Ectodermal cell (in vitro differentiated cells): ENCODE results near the gene CHIT1.

ENCODE experiments used
- H3K27ac ChIP-seq: 2 replicates; pipeline ENCODE4 v1.7.0; 2013; ENCODE audit warnings: mild to moderate bottlenecking, low read depth, low read length; ENCODE audit not compliant: insufficient read depth, poor library complexity, severe bottlenecking
- H3K27me3 ChIP-seq: 2 replicates; pipeline ENCODE4 v1.7.0; 2013; ENCODE audit warnings: mild to moderate bottlenecking, low read length; ENCODE audit not compliant: insufficient read depth, control insufficient read depth, poor library complexity, severe bottlenecking
- H3K36me3 ChIP-seq: one replicate; pipeline ENCODE4 v1.7.0; 2013; ENCODE audit warnings: low read length; ENCODE audit not compliant: control insufficient read depth, insufficient read depth
- H3K4me1 ChIP-seq: one replicate; pipeline ENCODE4 v1.7.0; 2013; ENCODE audit warnings: low read length; ENCODE audit not compliant: control insufficient read depth, insufficient read depth
- H3K4me3 ChIP-seq: 2 replicates; pipeline ENCODE4 v1.7.0; 2013; ENCODE audit warnings: low read depth, low read length, control low read depth; ENCODE audit not compliant: insufficient read depth
- H3K9me3 ChIP-seq: 2 replicates; pipeline ENCODE4 v1.7.0; 2013; ENCODE audit warnings: mild to moderate bottlenecking, low read length, moderate library complexity; ENCODE audit not compliant: control insufficient read depth
- WGBS, 2 experiments: methylation state at CpG; one replicate each; pipeline ENCODE4 v1.1.7; 2013; ENCODE audit warnings: missing lambda C conversion rate in 2 of 2; 5-methylcytosine and 5-hydroxymethylcytosine counted together

The CHIT1 gene

GRCh38 chr1:203273206-203273868 is 43.9 kb upstream of the CHIT1 start:
- Histone ChIP-seq H3K4me1 (peaks cover 16% of the 10 kb centered on the region), H3K36me3 (no peaks in the 10 kb centered on the region), H3K27ac (no peak overlapping the region), H3K4me3 (peak overlapping the region; percentile 19), H3K27me3 (peaks cover 20% of the 10 kb centered on the region), H3K9me3 (no peaks in the 10 kb centered on the region)
- 16 to 21% methylated on average over 32 of the region's 32 CpGs for WGBS, 2 experiments

GRCh38 chr1:203272633-203273205 is 43.2 kb upstream of the CHIT1 start:
- peak overlapping the region; percentile 19 for H3K4me3 ChIP-seq
- 33 to 36% methylated on average over 17 of the region's 17 CpGs for WGBS, 2 experiments
- H3K27ac ChIP-seq = no peak overlapping the region
- peaks cover 20% of the 10 kb centered on the region for H3K27me3 ChIP-seq
- H3K4me1 ChIP-seq = peaks cover 12% of the 10 kb centered on the region
- no peaks in the 10 kb centered on the region for H3K36me3 ChIP-seq
- no peaks in the 10 kb centered on the region for H3K9me3 ChIP-seq

- H3K4me1 ChIP-seq = peaks cover 12% of the 10 kb centered on the region
- WGBS, 2 experiments = 89 to 93% methylated on average over 6 of the region's 6 CpGs
- H3K27ac ChIP-seq = no peak overlapping the region
- no peaks in the 10 kb centered on the region for H3K36me3 ChIP-seq
- H3K4me3 ChIP-seq = no peak overlapping the region
- H3K9me3 ChIP-seq = no peaks in the 10 kb centered on the region
- H3K27me3 ChIP-seq = peaks cover 20% of the 10 kb centered on the region
These were observed 42.6 kb upstream of the CHIT1 start for GRCh38 chr1:203271962-203272632.

- Histone ChIP-seq H3K36me3 (no peaks in the 10 kb centered on the region), H3K4me1 (peaks cover 12% of the 10 kb centered on the region), H3K27ac (no peak overlapping the region), H3K4me3 (no peak overlapping the region), H3K9me3 (no peaks in the 10 kb centered on the region), H3K27me3 (peaks cover 20% of the 10 kb centered on the region)
- WGBS, 2 experiments = 48 to 57% methylated on average over 8 of the region's 8 CpGs
These were observed 41.7 kb upstream of the CHIT1 start for GRCh38 chr1:203271018-203271743.

GRCh38 chr1:203270448-203270847 is 41.0 kb upstream of the CHIT1 start:
- Histone ChIP-seq H3K4me1 (peaks cover 12% of the 10 kb centered on the region), H3K27me3 (peaks cover 20% of the 10 kb centered on the region), H3K9me3 (no peaks in the 10 kb centered on the region), H3K36me3 (no peaks in the 10 kb centered on the region), H3K27ac (no peak overlapping the region), H3K4me3 (no peak overlapping the region)
- WGBS, 2 experiments = 84 to 87% methylated on average over 4 of the region's 4 CpGs

- Histone ChIP-seq H3K27me3 (peaks cover 20% of the 10 kb centered on the region), H3K9me3 (no peaks in the 10 kb centered on the region), H3K4me3 (no peak overlapping the region), H3K4me1 (peaks cover 12% of the 10 kb centered on the region), H3K27ac (no peak overlapping the region), H3K36me3 (no peaks in the 10 kb centered on the region)
- WGBS, 2 experiments = 82 to 84% methylated on average over 5 of the region's 5 CpGs
These were observed 40.2 kb upstream of the CHIT1 start for GRCh38 chr1:203269654-203270020.

- Histone ChIP-seq H3K4me1 (peaks cover 10% of the 10 kb centered on the region), H3K9me3 (no peaks in the 10 kb centered on the region), H3K4me3 (no peak overlapping the region), H3K27me3 (peaks cover 20% of the 10 kb centered on the region), H3K36me3 (no peaks in the 10 kb centered on the region), H3K27ac (no peak overlapping the region)
- 36% methylated on average over 5 of the region's 5 CpGs for WGBS, 2 experiments
These were observed 39.6 kb upstream of the CHIT1 start for GRCh38 chr1:203268901-203269653.

GRCh38 chr1:203267912-203268311 is 38.4 kb upstream of the CHIT1 start:
- Histone ChIP-seq H3K27me3 (peaks cover 15% of the 10 kb centered on the region), H3K4me3 (no peak overlapping the region), H3K4me1 (peaks cover 4% of the 10 kb centered on the region), H3K36me3 (no peaks in the 10 kb centered on the region), H3K9me3 (no peaks in the 10 kb centered on the region), H3K27ac (no peak overlapping the region)
- 80 to 81% methylated on average over 14 of the region's 15 CpGs for WGBS, 2 experiments

GRCh38 chr1:203267347-203267846 is 37.9 kb upstream of the CHIT1 start:
- WGBS, 2 experiments = 6% methylated on average over 20 of the region's 20 CpGs
- Histone ChIP-seq H3K4me3 (peak overlapping the region; percentile 37), H3K36me3 (no peaks in the 10 kb centered on the region), H3K9me3 (no peaks in the 10 kb centered on the region), H3K27me3 (peaks cover 10% of the 10 kb centered on the region), H3K27ac (no peak overlapping the region), H3K4me1 (peaks cover 4% of the 10 kb centered on the region)
